NCI-H345 treated with DMSO at 0.1 percent for 48 hours (cell line): ENCODE results near the gene HSD17B13.

ENCODE experiments used
- DNase-seq: peaks from one replicate; lab custom pipeline; 2025; ENCODE audit not compliant: unreplicated experiment; lab: John Stamatoyannopoulos, UW

The HSD17B13 gene

GRCh38 chr4:87270144-87270543 is 52.5 kb downstream of the HSD17B13 start:
- no peak for DNase-seq

DNA sequence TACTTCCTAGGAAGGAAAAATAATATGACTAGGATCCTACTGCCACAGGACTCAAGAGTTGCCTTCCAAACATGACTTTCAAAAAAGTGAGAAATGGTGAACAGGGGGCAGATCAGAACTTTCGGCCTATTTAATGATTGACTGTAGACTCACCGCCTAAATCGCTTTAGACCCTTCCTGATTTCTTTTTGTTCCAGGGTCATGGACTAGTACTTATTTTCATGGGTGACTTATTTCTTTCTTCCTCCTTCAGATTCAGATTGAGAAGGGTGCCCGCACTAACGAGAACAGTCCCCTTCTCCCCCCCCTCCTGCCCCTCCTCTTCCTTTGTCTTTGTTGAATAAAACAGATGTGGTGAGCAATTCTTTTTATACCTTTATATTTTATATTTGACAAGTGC is 54.3 kb downstream of the HSD17B13 start:
- DNase-seq = no peak

GRCh38 chr4:87266986-87267385 is 55.7 kb downstream of the HSD17B13 start:
- no peak for DNase-seq

DNA sequence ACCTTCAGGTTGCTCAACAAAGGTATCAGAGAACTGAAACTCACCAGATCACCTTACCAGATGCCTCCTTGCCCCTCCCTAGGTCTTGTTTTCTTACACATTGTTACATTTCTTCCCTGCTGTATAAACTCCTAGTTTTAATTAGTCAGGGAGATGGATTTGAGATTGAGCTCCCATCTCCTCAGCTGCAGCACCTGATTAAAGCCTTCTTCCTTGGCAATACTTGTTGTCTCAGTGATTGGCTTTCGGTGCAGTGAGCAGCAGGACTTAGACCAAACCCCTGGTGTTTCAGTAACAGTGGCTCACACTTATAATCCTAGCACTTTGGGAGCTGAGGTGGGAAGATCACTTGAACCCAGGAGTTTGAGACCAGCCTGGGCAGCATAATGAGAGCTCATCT is 59.8 kb downstream of the HSD17B13 start:
- no peak for DNase-seq

- no peak for DNase-seq
Measured at GRCh38 chr4:87260477-87260876, 62.2 kb downstream of the HSD17B13 start.

- DNase-seq = no peak
Measured at GRCh38 chr4:87258677-87259076, 64.0 kb downstream of the HSD17B13 start.

DNA sequence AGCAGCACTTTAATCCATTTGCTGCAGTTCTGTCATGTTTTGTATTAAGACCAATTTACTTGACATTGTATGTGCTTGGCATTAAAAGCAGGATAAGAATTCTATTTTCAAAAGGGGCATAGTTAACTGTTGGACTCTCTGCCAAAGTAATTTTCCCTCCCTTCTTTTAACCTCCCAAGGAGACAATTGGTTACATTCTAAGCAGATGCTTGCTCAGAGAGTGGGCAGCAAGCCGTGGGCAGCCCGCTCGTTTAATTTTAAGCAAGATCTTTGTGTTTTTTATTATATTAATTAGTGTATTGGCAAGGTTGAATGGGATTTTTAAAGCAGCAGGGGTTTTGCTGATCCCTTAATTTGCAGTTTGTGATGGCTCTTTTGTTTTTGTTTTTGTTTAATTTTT is 65.2 kb downstream of the HSD17B13 start:
- DNase-seq = no peak

DNA sequence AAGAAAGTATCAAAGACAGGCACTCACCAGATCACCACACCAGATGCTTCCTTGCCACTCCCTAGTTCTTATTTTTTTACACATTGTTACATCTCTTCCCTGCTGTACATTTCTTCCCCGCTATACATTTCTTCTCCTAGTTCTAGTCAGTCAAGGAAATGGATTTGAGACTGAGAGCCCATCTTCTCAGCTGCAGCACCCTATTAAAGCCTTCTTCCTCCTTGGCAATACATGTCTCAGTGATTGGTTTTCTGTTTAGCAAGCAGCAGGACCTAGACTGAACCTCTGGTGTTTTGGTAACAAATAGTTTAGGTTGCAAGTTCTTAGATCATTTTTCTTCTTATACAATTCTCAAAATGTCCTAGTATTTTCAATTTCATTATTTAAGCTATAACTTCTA is 66.9 kb downstream of the HSD17B13 start:
- DNase-seq = no peak
